Left lobe of liver (tissue), 2 donors: Measurements from ENCODE around the gene SLC35E2B. TPM values are rescaled to one million over a fixed set of nuclear protein-coding genes. Genes with fewer than 3 reads are reported as not detected.
"Not testable (repeated sequence)": the region's sequence is repeated elsewhere in the genome, so short reads cannot be mapped to it uniquely, and the experiment has no call there.

Experiments
- ATAC-seq: fragments of 200-7000 bp; cut with Tn5 transposase; one replicate; pipeline ENCODE4 v1.9.1; 2020; ENCODE audit warnings: mild to moderate bottlenecking, moderate library complexity
- DNase-seq: peaks from one replicate; pipeline ENCODE4 v3.0.0-alpha.2; 2020; ENCODE audit warnings: low spot score
- total RNA-seq: library from RNA; stranded (reverse); gene quantifications from one replicate; pipeline ENCODE4 v1.2.1, GENCODE V29; 2021
- donor health status: DM: no; HTN: no; CAD: no; lungs with moderate emphysema.
- donor health status: DM: no; HTN: yes; CAD: no.

The SLC35E2B gene
- total RNA-seq, 1 donor from 2014 or later = 18.6 TPM

- ATAC-seq = peak; percentile 12
- peak; percentile 41 for DNase-seq
Measured at GRCh38 chr1:1677718-1678580, 14.6 kb downstream of the SLC35E2B start.

- not testable (repeated sequence) for ATAC-seq
- DNase-seq = peak; percentile 7
Measured at GRCh38 chr1:1676087-1676486, 16.5 kb downstream of the SLC35E2B start.

- DNase-seq = peak; percentile 12
- ATAC-seq = not testable (repeated sequence)
Measured at GRCh38 chr1:1675218-1675617, 17.4 kb downstream of the SLC35E2B start.

GRCh38 chr1:1674806-1675205 is 17.8 kb downstream of the SLC35E2B start:
- peak; percentile 38 for DNase-seq
- ATAC-seq = not testable (repeated sequence)

- no peak for DNase-seq
- no peak for ATAC-seq
Measured at GRCh38 chr1:1672181-1672965, 20.2 kb downstream of the SLC35E2B start.

- DNase-seq = peak; percentile 29
- no peak for ATAC-seq
Measured at GRCh38 chr1:1671365-1672119, 21.1 kb downstream of the SLC35E2B start.

GRCh38 chr1:1670866-1671265 is 21.7 kb downstream of the SLC35E2B start:
- no peak for ATAC-seq
- peak; percentile 39 for DNase-seq

GRCh38 chr1:1669468-1670440 is 22.8 kb downstream of the SLC35E2B start:
- no peak for ATAC-seq
- peak; percentile 43 for DNase-seq

GRCh38 chr1:1666526-1666925 is 26.1 kb downstream of the SLC35E2B start:
- ATAC-seq = no peak
- DNase-seq = peak; percentile 42

GRCh38 chr1:1665815-1666251 is 26.8 kb downstream of the SLC35E2B start:
- DNase-seq = peak; percentile 45
- peak; percentile 45 for ATAC-seq

GRCh38 chr1:1664941-1665814 is 27.4 kb downstream of the SLC35E2B start:
- ATAC-seq (peak; percentile 9), DNase-seq (peak; percentile 44)

- not testable (repeated sequence) for DNase-seq, ATAC-seq
Measured at GRCh38 chr1:1664318-1664717, 28.3 kb downstream of the SLC35E2B start.

- ATAC-seq, DNase-seq: not testable (repeated sequence)
Measured at GRCh38 chr1:1662830-1663560, 29.6 kb downstream of the SLC35E2B start.

GRCh38 chr1:1662392-1662791 is 30.2 kb downstream of the SLC35E2B start:
- ATAC-seq, DNase-seq: not testable (repeated sequence)

- peak; percentile 99 for DNase-seq
- ATAC-seq = peak; percentile 93
Measured at GRCh38 chr1:1658583-1659549, 33.7 kb downstream of the SLC35E2B start, which contains the start of gene CDK11B. TSS of gene CDK11B (minus strand) at chr1:1659004. CDS start at chr1:1657485, 1,519 bp downstream.

- ATAC-seq (peak; percentile 36), DNase-seq (peak; percentile 33)
Measured at GRCh38 chr1:1648265-1648664, 44.3 kb downstream of the SLC35E2B start.
